Kidney (tissue), 14 donors: ENCODE results near the gene ADPRHL1. TPM values are rescaled to one million over a fixed set of nuclear protein-coding genes. Genes with fewer than 3 reads are reported as not detected.

Experiments used
- DNase-seq, 5 donors: peaks; one replicate each; pipeline ENCODE4 v3.0.0-alpha.2; 2013 to 2020
- FAIRE-seq: peaks from 2 replicates; lab custom pipeline; 2012; peaks lifted over from hg19 to GRCh38; lab: Jason Lieb, UNC
- H3K27ac ChIP-seq, 2 donors: one replicate each; pipeline ENCODE4 v1.7.0; 2013; ENCODE audit warnings: low read depth in 2 of 2, low read length in 2 of 2, inconsistent platforms in 1 of 2
- H3K27me3 ChIP-seq: one replicate; pipeline ENCODE4 v1.7.1; 2013; ENCODE audit warnings: low read length, inconsistent platforms; ENCODE audit not compliant: control insufficient read depth, insufficient read depth
- H3K36me3 ChIP-seq, 3 donors: one replicate each; pipeline versions ENCODE4 v1.7.0 to v1.7.1; 2013; ENCODE audit warnings: low read length in 3 of 3, control low read depth in 1 of 3, inconsistent platforms in 1 of 3; ENCODE audit not compliant: insufficient read depth in 3 of 3, control insufficient read depth in 2 of 3
- H3K4me1 ChIP-seq, 3 donors: one replicate each; pipeline versions ENCODE4 v1.7.0 to v1.7.1; 2013; ENCODE audit warnings: low read length in 3 of 3, inconsistent platforms in 1 of 3, low read depth in 1 of 3; ENCODE audit not compliant: control insufficient read depth in 2 of 3, insufficient read depth in 2 of 3
- H3K4me3 ChIP-seq, 3 donors: one replicate each; pipeline versions ENCODE4 v1.7.0 to v1.8.1; 2013; ENCODE audit warnings: low read length in 3 of 3, control low read depth in 1 of 3, inconsistent platforms in 1 of 3
- H3K9ac ChIP-seq, 3 donors: one replicate each; pipeline versions ENCODE4 v1.7.0 to v1.7.1; 2013; ENCODE audit warnings: low read length in 3 of 3, control low read depth in 1 of 3, inconsistent platforms in 1 of 3
- H3K9me3 ChIP-seq, 3 donors: one replicate each; pipeline versions ENCODE4 v1.7.0 to v1.7.1; 2013; ENCODE audit warnings: low read length in 3 of 3, control low read depth in 1 of 3, inconsistent platforms in 1 of 3; ENCODE audit not compliant: control insufficient read depth in 2 of 3, insufficient read depth in 1 of 3
- CTCF ChIP-seq: IDR thresholded peaks from 3 replicates; pipeline ENCODE4 v1.5.1; 2012; ENCODE audit warnings: mild to moderate bottlenecking, moderate library complexity, borderline replicate concordance; ENCODE audit not compliant: insufficient read depth; ENCODE audit errors: extremely low read depth
- intact Hi-C: fragments of 100-400 bp; cut with DNase I; formaldehyde crosslinking; loops from one replicate; pipeline ENCODE4 v1.11.1; 2022
- polyA plus RNA-seq: library from polyadenylated mRNA; stranded (reverse); fragments of 350-450 nt; fragmentation: Illumina TruSeq; extraction: RNeasy Lipid Tissue Mini Kit (QIAGEN cat#74804); gene quantifications from one replicate; pipeline ENCODE4 v1.2.3, GENCODE V29; 2014; ENCODE audit warnings: low read depth, low replicate concordance; ENCODE audit not compliant: insufficient read depth
- total RNA-seq: library from RNA; stranded (reverse); fragmentation: NEBNext Ultra II Directional; extraction: Animal tissue kit (Norgen Biotek cat#: 25700); gene quantifications from one replicate; pipeline ENCODE4 v1.2.1, GENCODE V29; 2021
- donor health status: control.
- donor health status: control.
- donor health status: control.
- donor health status: control.
- donor health status: control.
- donor health status: DM: yes; HTN: yes; CAD: no.
- donor health status: Normal renal cell carcinoma (clear cell type).

The ADPRHL1 gene
- total and polyA plus RNA-seq, 2 donors from 2014 or later, result 1.1 to 1.5 TPM

GRCh38 chr13:113445791-113446487 is 7.3 kb downstream of the ADPRHL1 start:
- H3K36me3 ChIP-seq, result no peaks in the 10 kb centered on the region
- no peaks in the 10 kb centered on the region for H3K27me3 ChIP-seq
- H3K4me3 ChIP-seq, result no peak overlapping the region
- no peaks in the 10 kb centered on the region for H3K9me3 ChIP-seq
- no peak overlapping the region for H3K9ac ChIP-seq
- FAIRE-seq, result no peak
- intact Hi-C loops, result no loop called here
- H3K4me1 ChIP-seq, result no peaks in the 10 kb centered on the region
- no peak overlapping the region for H3K27ac ChIP-seq
- TF ChIP-seq CTCF, result no peak
- peak in 2 of 5 donors; percentile 35 to 56 for DNase-seq

- H3K9me3 ChIP-seq, result no peaks in the 10 kb centered on the region
- peak in 2 of 5 donors; percentile 24 to 66 for DNase-seq
- no peak overlapping the region for H3K27ac ChIP-seq
- no peak overlapping the region for H3K4me3 ChIP-seq
- no peak overlapping the region for H3K9ac ChIP-seq
- H3K36me3 ChIP-seq, result no peaks in the 10 kb centered on the region
- no peaks in the 10 kb centered on the region for H3K27me3 ChIP-seq
- no peak for FAIRE-seq
- intact Hi-C loops, result no loop called here
- H3K4me1 ChIP-seq, result no peaks in the 10 kb centered on the region
- TF ChIP-seq CTCF, result no peak
Measured at GRCh38 chr13:113443991-113444390, 9.3 kb downstream of the ADPRHL1 start.

- FAIRE-seq, result no peak
- intact Hi-C loops, result no loop called here
Measured at GRCh38 chr13:113442985-113443362, 10.3 kb downstream of the ADPRHL1 start.

More at GRCh38 chr13:113442985-113443362, 10.3 kb downstream of the ADPRHL1 start:
- Histone ChIP-seq H3K27ac (no peak overlapping the region), H3K9me3 (no peaks in the 10 kb centered on the region), H3K36me3 (no peaks in the 10 kb centered on the region), H3K4me3 (no peak overlapping the region), H3K9ac (no peak overlapping the region), H3K4me1 (no peaks in the 10 kb centered on the region), H3K27me3 (no peaks in the 10 kb centered on the region)
- no peak for TF ChIP-seq CTCF
- no peak for DNase-seq
